Measurements from ENCODE around the gene IPO8. TPM values are rescaled to one million over a fixed set of nuclear protein-coding genes. Genes with fewer than 3 reads are reported as not detected.

IPO8 gene
- total RNA-seq, 1 experiment from 2014 or later, result 48.0 TPM

- no peak overlapping the region for H3T11ph ChIP-seq (ENCODE audit: low read length)
Measured at GRCh38 chr12:30602678-30603077, 93.0 kb downstream of the IPO8 start.

More at GRCh38 chr12:30602678-30603077, 93.0 kb downstream of the IPO8 start:
- H2BK20ac ChIP-seq (ENCODE audit: low read depth, low read length, poor library complexity, severe bottlenecking), result no peak overlapping the region
- no peak overlapping the region for H2AFZ ChIP-seq (ENCODE audit: low read length)
- no peaks in the 10 kb centered on the region for H3K4me1 ChIP-seq (ENCODE audit: insufficient read depth, low read length)
- H2BK5ac ChIP-seq (ENCODE audit: insufficient read length, low read length), result no peak overlapping the region
- no CpG with 5 or more reads among the region's 3 CpGs for WGBS (ENCODE audit: extremely low coverage, insufficient read length, low lambda C conversion rate)
- H3K14ac ChIP-seq (ENCODE audit: insufficient read depth, low read length), result no peak overlapping the region
- no peak overlapping the region for H4K5ac ChIP-seq (ENCODE audit: insufficient read length, low read depth, low read length)
- no peak overlapping the region for H3K18ac ChIP-seq (ENCODE audit: insufficient read length, low read depth, low read length)
- no peaks in the 10 kb centered on the region for H3K23me2 ChIP-seq (ENCODE audit: insufficient read length, low read depth, low read length, poor library complexity, severe bottlenecking)
- no peak overlapping the region for H3K9ac ChIP-seq (ENCODE audit: extremely low read depth, insufficient read length, low read length)
- no peak overlapping the region for H2BK12ac ChIP-seq (ENCODE audit: insufficient read length, low read depth, low read length)
- no peak overlapping the region for H2AK5ac ChIP-seq (ENCODE audit: insufficient read length, low read length)
- no peaks in the 10 kb centered on the region for H3K27me3 ChIP-seq (ENCODE audit: insufficient read depth, low read length)
- H4K91ac ChIP-seq (ENCODE audit: insufficient read length, low read depth, low read length), result no peak overlapping the region
- H3K23ac ChIP-seq (ENCODE audit: insufficient read length, low read depth, low read length), result no peak overlapping the region
- Mint-ChIP-seq H3K27me3 (ENCODE audit: low read depth) (no peaks in the 10 kb centered on the region; the same call in 1 of the 2 replicates), H3K27ac (no peak overlapping the region), H3K4me1 (peaks cover 10% of the 10 kb centered on the region in 2 experiments; a peak in 3 of 4 replicates), H3K9me3 (peaks cover 15 to 16% of the 10 kb centered on the region in 2 experiments; a peak in 4 of 5 replicates), H3K36me3 (ENCODE audit: insufficient read depth in 1 of 3, low read depth in 3 of 3) (peaks cover 11 to 18% (median 12%) of the 10 kb centered on the region in 3 experiments), H3K4me3 (no peak overlapping the region)
- no peaks in the 10 kb centered on the region for H3K9me3 ChIP-seq (ENCODE audit: control insufficient read depth, low read depth, low read length)
- H3K56ac ChIP-seq (ENCODE audit: insufficient read length, low read depth, low read length), result no peak overlapping the region
- H3K4ac ChIP-seq (ENCODE audit: low read depth, low read length), result no peak overlapping the region
- H3K27ac ChIP-seq (ENCODE audit: insufficient read length, low read depth, low read length), result no peak overlapping the region
- no peak overlapping the region for H3K4me2 ChIP-seq (ENCODE audit: insufficient read depth, insufficient read length, low read length)
- H4K20me1 ChIP-seq (ENCODE audit: control insufficient read depth, insufficient read depth, insufficient read length), result no peaks in the 10 kb centered on the region
- no peaks in the 10 kb centered on the region for H3K79me2 ChIP-seq (ENCODE audit: insufficient read depth, low read length)
- H2BK15ac ChIP-seq (ENCODE audit: low read depth, low read length), result no peak overlapping the region
- no peaks in the 10 kb centered on the region for H3K79me1 ChIP-seq (ENCODE audit: insufficient read depth, low read depth, low read length, poor library complexity, severe bottlenecking)
- DNase-seq, result no peak
- no peak overlapping the region for H2BK120ac ChIP-seq (ENCODE audit: low read depth, low read length, poor library complexity, severe bottlenecking)
- TF ChIP-seq CTCF (conservative IDR thresholded peaks at IDR 0.05), result no peak
- no peak overlapping the region for H4K8ac ChIP-seq (replicated peaks; ENCODE audit: insufficient read length, low read depth, low read length)

Measured in H9 (cell line).